PC-3 (cell line): Measurements from ENCODE around the gene NCS1.

Source experiments
- EZH2 ChIP-seq: fragments of 300-600 bp; sonication (generic); IDR thresholded peaks from one replicate; pipeline ENCODE4 v1.6.1; 2017; ENCODE audit warnings: antibody characterized with exemption, mild to moderate bottlenecking, low read length; ENCODE audit not compliant: unreplicated experiment
- TF ChIP-seq, protein P1 (sequence below): fragments of 300-600 bp; sonication (generic); conservative IDR thresholded peaks from 2 replicates; pipeline ENCODE4 v1.5.1; 2017; ENCODE audit warnings: antibody characterized with exemption, low read depth, mild to moderate bottlenecking, low read length

DNA sequence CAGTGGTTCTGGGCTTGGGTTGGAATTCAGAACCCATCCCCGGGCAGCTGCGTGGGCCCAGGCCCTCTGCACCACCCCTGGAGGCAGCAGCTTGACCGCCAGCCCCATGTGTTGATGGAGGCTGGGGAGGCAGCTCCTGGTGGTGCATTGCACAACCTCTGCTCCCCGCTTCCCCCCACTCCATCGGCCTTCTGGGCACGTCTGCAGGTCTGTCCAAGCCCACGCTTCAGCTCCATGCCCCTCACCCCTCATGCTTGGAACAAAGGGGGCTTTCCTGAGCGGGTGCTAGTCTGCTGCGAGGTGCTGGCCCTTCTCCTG lies 1.4 kb downstream of the NCS1 start:
- TF ChIP-seq, protein P1, sequence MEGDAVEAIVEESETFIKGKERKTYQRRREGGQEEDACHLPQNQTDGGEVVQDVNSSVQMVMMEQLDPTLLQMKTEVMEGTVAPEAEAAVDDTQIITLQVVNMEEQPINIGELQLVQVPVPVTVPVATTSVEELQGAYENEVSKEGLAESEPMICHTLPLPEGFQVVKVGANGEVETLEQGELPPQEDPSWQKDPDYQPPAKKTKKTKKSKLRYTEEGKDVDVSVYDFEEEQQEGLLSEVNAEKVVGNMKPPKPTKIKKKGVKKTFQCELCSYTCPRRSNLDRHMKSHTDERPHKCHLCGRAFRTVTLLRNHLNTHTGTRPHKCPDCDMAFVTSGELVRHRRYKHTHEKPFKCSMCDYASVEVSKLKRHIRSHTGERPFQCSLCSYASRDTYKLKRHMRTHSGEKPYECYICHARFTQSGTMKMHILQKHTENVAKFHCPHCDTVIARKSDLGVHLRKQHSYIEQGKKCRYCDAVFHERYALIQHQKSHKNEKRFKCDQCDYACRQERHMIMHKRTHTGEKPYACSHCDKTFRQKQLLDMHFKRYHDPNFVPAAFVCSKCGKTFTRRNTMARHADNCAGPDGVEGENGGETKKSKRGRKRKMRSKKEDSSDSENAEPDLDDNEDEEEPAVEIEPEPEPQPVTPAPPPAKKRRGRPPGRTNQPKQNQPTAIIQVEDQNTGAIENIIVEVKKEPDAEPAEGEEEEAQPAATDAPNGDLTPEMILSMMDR = no peak
- no peak for TF ChIP-seq EZH2
